GM18519 (cell line): Measurements from ENCODE around the gene ERCC5.

Experiments used
- ATAC-seq: cut with Tn5 transposase; IDR thresholded peaks from one replicate; pipeline ENCODE4 v1.9.1; 2021; ENCODE audit warnings: mild to moderate bottlenecking, moderate library complexity; ENCODE audit not compliant: unreplicated experiment, low FRiP score

ERCC5 gene

DNA sequence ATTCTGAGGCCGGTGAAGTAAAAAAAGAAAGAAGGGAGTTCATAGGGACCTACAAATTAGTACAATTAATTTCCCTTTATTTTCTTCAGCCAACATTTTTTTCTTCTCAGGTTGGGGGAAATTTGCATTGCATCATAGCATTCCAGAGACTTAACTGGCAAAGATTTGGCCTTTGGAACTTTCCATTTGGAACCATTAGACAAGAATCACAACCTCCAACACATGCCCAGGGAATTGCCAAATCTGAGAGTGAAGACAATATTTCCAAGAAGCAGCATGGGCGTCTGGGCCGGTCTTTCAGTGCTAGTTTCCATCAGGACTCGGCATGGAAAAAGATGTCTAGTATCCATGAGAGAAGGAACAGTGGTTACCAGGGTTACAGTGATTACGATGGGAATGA, 6.4 kb upstream of the ERCC5 start:
- no peak for ATAC-seq

- peak; percentile 1 for ATAC-seq
Measured at GRCh38 chr13:102845289-102845629, 573 bp upstream of the ERCC5 start.

DNA sequence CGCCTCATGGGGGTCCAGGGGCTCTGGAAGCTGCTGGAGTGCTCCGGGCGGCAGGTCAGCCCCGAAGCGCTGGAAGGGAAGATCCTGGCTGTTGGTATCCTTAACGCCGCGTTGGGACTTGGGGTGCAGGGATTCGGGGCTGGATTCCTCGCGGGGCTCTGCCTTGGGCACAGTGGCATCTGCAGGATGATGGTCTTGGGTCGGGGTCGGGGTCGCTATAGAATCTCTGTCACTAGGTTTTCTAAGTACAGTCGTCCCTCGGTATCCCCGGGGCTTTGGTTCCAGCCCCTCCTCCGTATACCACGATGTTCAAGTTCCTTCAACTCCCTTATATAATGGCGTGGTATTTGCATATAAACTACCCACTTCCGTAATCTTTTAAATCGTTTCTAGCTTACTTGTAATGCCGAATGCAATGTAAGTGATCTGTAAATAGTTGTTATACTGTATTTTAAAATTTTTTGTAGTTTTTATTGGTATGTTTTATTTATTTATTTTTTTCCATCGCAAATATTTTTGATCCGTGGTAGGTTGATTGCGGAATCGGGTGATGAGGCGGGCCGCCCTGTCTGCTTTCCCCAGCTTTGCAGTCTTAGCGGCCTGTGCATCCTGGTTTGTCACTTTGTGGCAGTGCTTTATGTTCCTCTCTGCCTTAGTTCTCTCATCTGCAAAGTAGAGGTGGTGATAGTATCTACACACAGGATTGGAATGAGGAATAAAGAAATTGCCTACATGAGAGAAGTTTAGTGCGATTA, 606 bp downstream of the ERCC5 start:
- peak; percentile 33 for ATAC-seq

- ATAC-seq = peak; percentile 23
Measured at GRCh38 chr13:102847272-102848234, 1.7 kb downstream of the ERCC5 start.

DNA sequence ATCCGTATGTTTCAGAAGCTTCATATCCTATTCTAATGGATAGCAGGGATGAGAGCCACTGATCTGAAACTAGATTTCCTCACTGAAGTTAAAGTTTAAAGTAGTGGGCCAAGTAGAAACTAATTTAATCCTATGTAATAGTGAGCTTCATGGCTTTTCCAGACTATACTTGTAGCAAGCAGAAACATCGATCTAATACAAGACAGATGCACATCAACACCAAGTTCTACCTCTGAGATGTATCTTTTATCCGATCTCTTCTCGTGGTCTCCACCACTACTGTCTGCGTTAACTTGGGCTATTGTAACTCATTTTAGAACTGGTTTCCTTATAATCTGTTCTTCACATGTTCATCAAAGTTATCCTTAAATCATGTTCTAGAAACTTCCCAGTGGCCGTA, 3.1 kb downstream of the ERCC5 start:
- no peak for ATAC-seq

DNA sequence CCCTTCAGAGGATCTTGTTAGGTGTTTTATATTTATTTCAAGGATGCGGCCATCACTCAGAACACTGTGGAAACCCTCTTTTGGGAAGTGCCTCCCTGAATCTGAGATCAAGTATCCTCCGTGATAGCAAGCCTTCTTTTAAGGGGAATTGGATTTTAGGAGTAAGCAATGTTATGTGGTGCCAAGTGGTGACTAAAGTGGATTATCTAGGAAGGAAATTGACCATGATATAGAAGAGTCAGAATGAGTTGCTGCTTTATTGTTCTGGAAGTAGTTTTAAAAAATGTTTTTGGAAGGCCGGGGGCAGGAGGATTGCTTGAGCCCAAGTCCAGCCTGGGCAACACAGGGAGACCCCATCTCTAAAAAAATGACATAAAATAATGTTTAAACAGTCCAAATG, 6.7 kb downstream of the ERCC5 start:
- ATAC-seq = no peak

GRCh38 chr13:102854675-102855074, 8.8 kb downstream of the ERCC5 start:
- ATAC-seq = no peak

- ATAC-seq = no peak
Measured at GRCh38 chr13:102856557-102856956, 10.7 kb downstream of the ERCC5 start.

- no peak for ATAC-seq
Measured at GRCh38 chr13:102862624-102863210, 16.9 kb downstream of the ERCC5 start.

DNA sequence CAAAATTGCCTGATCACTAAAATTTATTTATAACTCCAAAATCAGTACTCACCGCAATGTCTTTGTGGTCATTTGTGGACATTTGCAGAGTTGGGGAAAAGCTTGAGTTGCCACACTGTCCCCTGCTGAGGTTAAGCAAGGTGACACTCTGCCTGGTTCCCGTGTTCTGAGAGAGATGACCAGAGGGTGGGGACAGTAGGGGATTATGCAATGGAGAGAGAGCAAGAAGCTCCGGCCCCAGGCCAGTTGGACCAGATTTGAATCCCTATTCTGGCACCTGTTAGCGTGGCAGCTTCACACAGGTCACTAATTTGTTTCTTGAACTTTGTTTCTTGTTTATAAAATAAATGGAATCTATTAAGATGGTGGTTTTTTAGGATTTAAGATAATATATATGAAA, 17.8 kb downstream of the ERCC5 start:
- ATAC-seq = no peak

GRCh38 chr13:102868366-102868936, 22.6 kb downstream of the ERCC5 start:
- no peak for ATAC-seq

DNA sequence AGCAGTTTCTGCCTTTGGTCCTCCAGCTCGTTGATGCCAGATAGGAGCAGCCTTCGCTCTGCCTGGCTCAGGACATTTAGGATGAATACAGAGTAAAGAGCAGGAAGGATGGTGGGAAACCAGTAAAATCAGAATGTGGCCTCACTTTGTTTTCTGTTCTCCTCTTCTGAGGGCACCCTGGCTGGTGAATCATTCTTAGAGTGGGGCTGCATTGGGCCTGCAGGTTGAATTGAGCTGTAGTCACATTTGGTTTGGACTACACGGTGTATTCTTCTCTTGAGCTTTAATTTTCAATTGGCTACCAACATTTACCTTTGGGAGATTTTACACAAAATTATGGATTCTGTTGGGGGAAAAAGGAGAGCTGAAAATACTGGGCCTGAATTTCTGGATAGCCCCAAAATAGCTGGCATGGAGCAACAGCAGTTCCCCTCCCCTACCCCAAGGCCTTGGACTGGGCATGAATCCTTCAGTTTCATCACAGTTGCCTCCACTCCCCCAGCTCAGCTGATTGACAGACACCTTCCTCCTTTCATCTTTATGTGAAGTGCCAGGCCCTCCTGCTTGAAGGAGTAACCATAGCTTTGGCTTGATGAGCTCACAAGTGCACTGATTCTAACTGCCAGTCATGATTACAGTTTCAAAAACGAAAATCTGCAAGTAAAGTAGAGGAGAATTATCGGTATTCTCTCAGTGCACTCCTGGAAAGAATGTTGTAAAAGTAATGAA, 24.3 kb downstream of the ERCC5 start:
- ATAC-seq = no peak

GRCh38 chr13:102870677-102871415, 25.0 kb downstream of the ERCC5 start:
- no peak for ATAC-seq

- ATAC-seq = no peak
Measured at GRCh38 chr13:102872131-102872530, 26.3 kb downstream of the ERCC5 start.

DNA sequence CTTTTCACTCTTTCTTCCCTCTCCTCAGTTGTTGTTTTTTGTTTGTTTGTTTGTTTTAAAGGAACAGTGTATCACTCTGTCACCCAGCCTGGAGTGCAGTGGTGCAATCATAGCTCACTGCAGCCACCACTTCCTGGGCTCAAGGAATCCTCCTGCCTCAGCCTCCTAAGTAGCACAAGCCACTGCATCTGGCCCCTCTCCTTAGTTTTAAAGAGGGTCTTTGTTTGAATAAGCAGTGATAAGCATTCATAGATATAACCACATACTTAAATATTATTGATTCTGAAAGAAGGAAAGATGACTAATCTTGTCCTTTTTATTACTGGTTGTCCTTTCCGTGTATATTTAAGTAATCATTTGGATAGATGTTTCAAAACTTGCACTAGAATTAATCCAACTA, 26.7 kb downstream of the ERCC5 start:
- no peak for ATAC-seq

- peak; percentile 59 for ATAC-seq
Measured at GRCh38 chr13:102873653-102874052, 27.8 kb downstream of the ERCC5 start.

- no peak for ATAC-seq
Measured at GRCh38 chr13:102875256-102875655, 29.4 kb downstream of the ERCC5 start.

DNA sequence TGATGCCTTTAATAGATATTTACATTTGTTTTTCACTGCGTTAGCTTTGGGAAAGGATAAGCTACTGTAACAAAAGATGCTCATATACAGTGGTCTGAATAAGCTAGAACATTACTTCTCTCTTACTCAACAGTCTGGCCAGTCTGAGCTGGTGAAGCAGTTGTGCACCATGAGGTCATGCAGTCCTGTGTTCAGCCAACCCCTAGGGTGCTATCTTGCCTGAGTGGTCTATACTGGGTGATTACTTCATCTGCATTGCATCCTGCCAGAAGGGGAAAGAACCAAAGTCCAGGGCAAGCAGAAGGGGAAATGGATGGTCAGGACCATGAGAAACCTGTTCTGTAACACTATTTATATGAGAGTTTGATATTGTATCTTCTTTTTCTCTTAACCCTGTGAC, 31.5 kb downstream of the ERCC5 start:
- ATAC-seq = no peak

GRCh38 chr13:102878481-102878880, 32.6 kb downstream of the ERCC5 start:
- ATAC-seq = no peak
